ENCODE data around the gene CARD14.

The CARD14 gene

DNA sequence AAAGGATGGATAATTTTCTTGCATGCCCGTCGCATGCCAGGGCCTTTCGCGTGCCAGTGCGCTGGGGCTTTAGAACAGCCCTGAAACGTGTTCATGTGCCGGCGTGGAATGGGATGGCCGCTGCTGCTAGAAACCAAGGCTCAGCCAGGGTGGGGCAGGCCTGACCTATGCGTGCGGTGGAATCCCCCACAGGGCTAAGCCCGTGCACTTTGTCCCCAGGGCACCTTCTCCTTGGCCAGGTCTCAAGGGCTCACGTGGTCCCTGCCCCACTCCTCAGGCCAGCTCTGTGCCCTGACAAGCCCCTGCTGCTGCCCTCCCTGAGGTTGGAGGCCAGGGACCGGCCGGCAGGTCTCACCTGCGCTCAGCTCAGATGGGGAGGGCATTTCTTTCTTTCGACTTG lies 77.7 kb downstream of the CARD14 start:
- no peak for TF ChIP-seq SIN3A (IDR thresholded peaks at IDR 0.05; ENCODE audit: borderline replicate concordance, insufficient read depth, low read length)
- no peak for TF ChIP-seq TAF1 (IDR thresholded peaks at IDR 0.05; ENCODE audit: borderline replicate concordance, insufficient read depth, low read length)
- no peak for TF ChIP-seq POLR2AphosphoS5 (IDR thresholded peaks at IDR 0.05; ENCODE audit: low read depth, low read length)
- no peak for TF ChIP-seq FOXP2 (optimal IDR thresholded peaks at IDR 0.05; ENCODE audit: borderline replicate concordance, extremely low read depth, extremely low read length, insufficient read depth)
- TF ChIP-seq, protein P1, sequence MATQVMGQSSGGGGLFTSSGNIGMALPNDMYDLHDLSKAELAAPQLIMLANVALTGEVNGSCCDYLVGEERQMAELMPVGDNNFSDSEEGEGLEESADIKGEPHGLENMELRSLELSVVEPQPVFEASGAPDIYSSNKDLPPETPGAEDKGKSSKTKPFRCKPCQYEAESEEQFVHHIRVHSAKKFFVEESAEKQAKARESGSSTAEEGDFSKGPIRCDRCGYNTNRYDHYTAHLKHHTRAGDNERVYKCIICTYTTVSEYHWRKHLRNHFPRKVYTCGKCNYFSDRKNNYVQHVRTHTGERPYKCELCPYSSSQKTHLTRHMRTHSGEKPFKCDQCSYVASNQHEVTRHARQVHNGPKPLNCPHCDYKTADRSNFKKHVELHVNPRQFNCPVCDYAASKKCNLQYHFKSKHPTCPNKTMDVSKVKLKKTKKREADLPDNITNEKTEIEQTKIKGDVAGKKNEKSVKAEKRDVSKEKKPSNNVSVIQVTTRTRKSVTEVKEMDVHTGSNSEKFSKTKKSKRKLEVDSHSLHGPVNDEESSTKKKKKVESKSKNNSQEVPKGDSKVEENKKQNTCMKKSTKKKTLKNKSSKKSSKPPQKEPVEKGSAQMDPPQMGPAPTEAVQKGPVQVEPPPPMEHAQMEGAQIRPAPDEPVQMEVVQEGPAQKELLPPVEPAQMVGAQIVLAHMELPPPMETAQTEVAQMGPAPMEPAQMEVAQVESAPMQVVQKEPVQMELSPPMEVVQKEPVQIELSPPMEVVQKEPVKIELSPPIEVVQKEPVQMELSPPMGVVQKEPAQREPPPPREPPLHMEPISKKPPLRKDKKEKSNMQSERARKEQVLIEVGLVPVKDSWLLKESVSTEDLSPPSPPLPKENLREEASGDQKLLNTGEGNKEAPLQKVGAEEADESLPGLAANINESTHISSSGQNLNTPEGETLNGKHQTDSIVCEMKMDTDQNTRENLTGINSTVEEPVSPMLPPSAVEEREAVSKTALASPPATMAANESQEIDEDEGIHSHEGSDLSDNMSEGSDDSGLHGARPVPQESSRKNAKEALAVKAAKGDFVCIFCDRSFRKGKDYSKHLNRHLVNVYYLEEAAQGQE (IDR thresholded peaks at IDR 0.05; ENCODE audit: insufficient read depth in 1 of 2, low read depth in 2 of 2, low read length in 2 of 2) = no peak

- TF ChIP-seq POLR2AphosphoS5 (IDR thresholded peaks at IDR 0.05; ENCODE audit: low read depth, low read length) (no peak), FOXP2 (optimal IDR thresholded peaks at IDR 0.05; ENCODE audit: borderline replicate concordance, extremely low read depth, extremely low read length, insufficient read depth) (no peak), SIN3A (IDR thresholded peaks at IDR 0.05; ENCODE audit: borderline replicate concordance, insufficient read depth, low read length) (no peak), TAF1 (IDR thresholded peaks at IDR 0.05; ENCODE audit: borderline replicate concordance, insufficient read depth, low read length) (no peak)
- TF ChIP-seq, protein P1 (IDR thresholded peaks at IDR 0.05; ENCODE audit: insufficient read depth in 1 of 2, low read depth in 2 of 2, low read length in 2 of 2) = no peak
Measured at GRCh38 chr17:80248001-80248893, 78.4 kb downstream of the CARD14 start.

- TF ChIP-seq TAF1 (IDR thresholded peaks at IDR 0.05; ENCODE audit: borderline replicate concordance, insufficient read depth, low read length) = no peak
- TF ChIP-seq, protein P1 (IDR thresholded peaks at IDR 0.05; ENCODE audit: insufficient read depth in 1 of 2, low read depth in 2 of 2, low read length in 2 of 2) = no peak
- TF ChIP-seq SIN3A (IDR thresholded peaks at IDR 0.05; ENCODE audit: borderline replicate concordance, insufficient read depth, low read length) = no peak
- TF ChIP-seq FOXP2 (optimal IDR thresholded peaks at IDR 0.05; ENCODE audit: borderline replicate concordance, extremely low read depth, extremely low read length, insufficient read depth) = no peak
- TF ChIP-seq POLR2AphosphoS5 (IDR thresholded peaks at IDR 0.05; ENCODE audit: low read depth, low read length) = no peak
Measured at GRCh38 chr17:80248894-80249710, 79.3 kb downstream of the CARD14 start.

DNA sequence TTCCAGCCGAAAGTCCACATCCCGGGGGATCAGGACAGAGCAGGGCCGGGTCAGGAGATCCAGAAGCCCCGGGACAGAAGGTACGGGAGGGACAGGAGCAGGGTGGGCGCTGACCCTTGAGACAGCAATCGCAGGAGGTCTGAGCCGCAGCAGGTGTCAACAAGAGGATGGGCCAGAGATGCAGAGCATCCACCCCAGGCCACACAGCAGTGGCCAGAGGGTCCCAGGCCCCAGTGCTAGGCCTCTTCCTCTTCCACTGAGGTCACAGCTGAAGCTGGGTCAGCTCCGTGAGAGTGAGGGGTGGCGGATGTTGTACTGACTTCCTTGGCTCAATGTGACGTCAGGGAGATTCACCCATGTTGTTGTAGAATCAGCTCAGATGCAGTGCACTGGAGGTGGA lies 82.1 kb downstream of the CARD14 start:
- no peak for TF ChIP-seq FOXP2 (optimal IDR thresholded peaks at IDR 0.05; ENCODE audit: borderline replicate concordance, extremely low read depth, extremely low read length, insufficient read depth)

DNA sequence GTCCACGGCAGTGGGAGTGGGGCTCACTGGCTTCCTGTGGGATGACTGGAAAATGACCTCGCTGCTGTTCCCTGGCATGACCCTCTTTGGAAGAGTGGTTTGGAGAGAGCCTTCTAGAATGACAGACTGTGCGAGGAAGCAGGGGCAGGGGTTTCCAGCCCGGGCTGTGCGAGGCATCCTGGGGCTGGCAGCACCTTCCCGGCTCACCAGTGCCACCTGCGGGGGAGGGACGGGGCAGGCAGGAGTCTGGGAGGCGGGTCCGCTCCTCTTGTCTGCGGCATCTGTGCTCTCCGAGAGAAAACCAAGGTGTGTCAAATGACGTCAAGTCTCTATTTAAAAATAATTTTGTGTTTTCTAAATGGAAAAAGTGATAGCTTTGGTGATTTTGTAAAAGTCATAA lies 83.0 kb downstream of the CARD14 start:
- TF ChIP-seq SIN3A (IDR thresholded peaks at IDR 0.05; ENCODE audit: borderline replicate concordance, insufficient read depth, low read length) (no peak), TAF1 (IDR thresholded peaks at IDR 0.05; ENCODE audit: borderline replicate concordance, insufficient read depth, low read length) (no peak), FOXP2 (optimal IDR thresholded peaks at IDR 0.05; ENCODE audit: borderline replicate concordance, extremely low read depth, extremely low read length, insufficient read depth) (no peak), POLR2AphosphoS5 (IDR thresholded peaks at IDR 0.05; ENCODE audit: low read depth, low read length) (no peak)
- TF ChIP-seq, protein P1 (IDR thresholded peaks at IDR 0.05; ENCODE audit: insufficient read depth in 1 of 2, low read depth in 2 of 2, low read length in 2 of 2) = no peak
